HG02981 (cell line): ENCODE results near the gene KLKB1.
"Not testable (repeated sequence)": the region's sequence is repeated elsewhere in the genome, so short reads cannot be mapped to it uniquely, and the experiment has no call there.

Experiments
- ATAC-seq: cut with Tn5 transposase; IDR thresholded peaks from one replicate; pipeline ENCODE4 v1.9.1; 2021; ENCODE audit warnings: mild to moderate bottlenecking, moderate library complexity; ENCODE audit not compliant: unreplicated experiment

The KLKB1 gene

GRCh38 chr4:186264660-186265059 lies 37.4 kb downstream of the KLKB1 start:
- ATAC-seq: no peak

DNA sequence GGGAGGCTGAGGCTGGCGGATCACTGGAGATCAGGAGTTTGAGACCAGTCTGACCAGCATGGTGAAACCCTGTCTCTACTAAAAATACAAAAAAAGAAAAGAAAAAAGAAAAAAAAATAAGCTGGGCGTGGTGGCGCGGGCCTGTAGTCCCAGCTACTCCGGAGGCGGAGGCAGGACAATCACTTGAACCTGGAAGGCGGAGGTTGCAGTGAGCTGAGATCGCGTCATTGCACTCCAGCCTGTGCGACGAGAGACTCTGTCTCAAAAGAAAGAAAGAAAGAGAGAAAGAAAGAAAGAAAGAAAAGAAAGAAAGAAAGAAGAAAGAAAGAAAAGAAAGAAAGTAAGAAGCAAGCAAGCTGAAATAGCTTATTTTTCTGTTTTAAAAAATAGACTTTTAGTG lies 37.9 kb downstream of the KLKB1 start:
- ATAC-seq: not testable (repeated sequence)

DNA sequence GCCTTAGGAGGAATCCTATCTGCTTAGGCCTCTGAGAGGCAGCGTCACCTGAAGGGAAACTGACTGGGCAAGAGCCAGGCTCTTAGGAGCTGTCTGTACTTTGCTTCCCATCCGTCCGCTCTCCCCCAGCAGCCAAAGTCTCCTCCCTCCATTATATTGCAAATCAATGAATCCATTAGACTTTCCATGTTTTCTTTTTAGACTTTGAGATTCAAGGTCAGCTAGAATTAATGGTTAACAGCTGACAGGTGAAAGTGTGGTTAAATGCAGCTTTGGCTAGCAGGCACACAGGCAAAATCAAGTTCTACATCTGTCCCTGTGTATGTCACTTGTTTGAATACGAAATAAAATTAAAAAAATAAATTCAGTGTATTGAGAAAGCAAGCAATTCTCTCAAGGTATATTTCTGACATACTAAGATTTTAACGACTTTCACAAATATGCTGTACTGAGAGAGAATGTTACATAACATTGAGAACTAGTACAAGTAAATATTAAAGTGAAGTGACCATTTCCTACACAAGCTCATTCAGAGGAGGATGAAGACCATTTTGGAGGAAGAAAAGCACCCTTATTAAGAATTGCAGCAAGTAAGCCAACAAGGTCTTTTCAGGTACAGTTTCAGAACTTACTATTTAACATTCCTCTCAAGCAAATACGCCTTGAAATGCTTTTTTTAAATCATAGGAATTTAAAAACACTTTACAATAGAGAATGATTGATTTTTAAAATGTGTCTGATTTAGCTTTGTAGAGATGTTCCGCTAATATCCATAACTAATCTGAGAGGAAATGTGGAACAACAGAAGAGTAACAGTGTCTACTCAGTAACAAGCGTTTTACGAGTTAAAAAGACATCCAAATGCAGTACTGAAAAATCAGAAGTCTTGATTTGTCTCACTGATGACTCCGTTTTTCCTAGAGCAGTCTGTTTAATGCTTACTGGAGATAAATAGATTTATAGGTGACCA lies 38.7 kb downstream of the KLKB1 start, which contains the start of gene F11:
TSS of gene F11 (plus strand) at position 507 of the 970 bp plus-strand sequence. CDS start 948 bp downstream, outside the sequence.
- no peak for ATAC-seq

DNA sequence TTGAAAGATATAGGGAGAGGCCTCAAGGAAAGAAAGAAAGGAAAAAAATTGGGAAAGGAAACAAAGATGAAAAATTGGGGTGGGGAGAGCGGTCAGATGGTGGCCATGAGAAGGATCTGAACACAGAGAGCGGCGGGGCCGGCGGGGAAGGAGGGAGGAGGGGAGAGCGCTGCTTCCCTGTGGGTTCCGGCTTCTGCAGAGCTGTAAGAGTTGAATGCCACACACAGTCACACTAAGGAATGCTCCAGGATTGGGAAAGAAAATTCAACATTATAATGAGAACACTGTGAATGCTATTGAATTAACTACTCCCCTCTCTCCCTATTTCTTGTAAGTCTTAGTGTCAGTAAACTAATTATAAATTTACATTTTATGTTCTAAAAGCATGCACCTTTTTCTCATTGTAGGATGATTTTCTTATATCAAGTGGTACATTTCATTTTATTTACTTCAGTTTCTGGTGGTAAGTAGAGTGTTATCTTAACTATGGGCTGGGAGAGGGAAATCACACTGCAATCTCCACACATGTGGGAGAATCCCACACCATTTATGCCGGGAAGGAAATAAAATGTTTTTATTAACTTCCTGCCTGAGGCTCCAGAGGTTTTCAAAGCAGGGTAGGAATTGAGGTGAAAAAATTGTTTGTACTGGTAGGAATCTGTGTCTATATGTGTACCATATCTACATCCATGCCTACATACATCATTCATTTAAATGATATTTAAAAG lies 39.6 kb downstream of the KLKB1 start:
- ATAC-seq: no peak

DNA sequence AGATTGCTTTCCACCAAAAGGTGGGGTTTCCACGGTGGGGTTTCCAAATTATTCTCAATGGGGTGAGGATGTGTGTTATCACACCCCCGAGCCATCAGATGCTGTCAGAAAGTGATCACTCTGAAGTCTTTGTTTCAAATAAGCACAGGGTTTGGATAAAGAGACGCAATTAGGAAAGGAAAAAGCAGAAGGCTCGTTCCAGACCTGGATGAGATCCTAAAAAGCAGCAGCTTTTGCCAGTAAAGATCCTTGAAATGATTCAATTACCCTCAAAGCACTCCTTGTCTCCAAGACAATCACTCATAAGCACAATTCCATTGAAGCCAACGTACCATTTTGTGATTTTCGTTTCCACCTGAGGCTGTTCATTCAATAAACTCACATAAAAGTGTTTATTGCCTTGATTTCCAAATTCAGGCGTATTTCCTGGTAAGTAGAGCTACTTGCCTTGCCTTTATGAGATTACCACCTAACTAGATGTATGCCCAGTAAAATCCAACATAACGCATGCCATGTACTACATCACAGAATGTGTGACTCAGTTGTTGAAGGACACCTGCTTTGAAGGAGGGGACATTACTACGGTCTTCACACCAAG lies 43.9 kb downstream of the KLKB1 start:
- no peak for ATAC-seq

DNA sequence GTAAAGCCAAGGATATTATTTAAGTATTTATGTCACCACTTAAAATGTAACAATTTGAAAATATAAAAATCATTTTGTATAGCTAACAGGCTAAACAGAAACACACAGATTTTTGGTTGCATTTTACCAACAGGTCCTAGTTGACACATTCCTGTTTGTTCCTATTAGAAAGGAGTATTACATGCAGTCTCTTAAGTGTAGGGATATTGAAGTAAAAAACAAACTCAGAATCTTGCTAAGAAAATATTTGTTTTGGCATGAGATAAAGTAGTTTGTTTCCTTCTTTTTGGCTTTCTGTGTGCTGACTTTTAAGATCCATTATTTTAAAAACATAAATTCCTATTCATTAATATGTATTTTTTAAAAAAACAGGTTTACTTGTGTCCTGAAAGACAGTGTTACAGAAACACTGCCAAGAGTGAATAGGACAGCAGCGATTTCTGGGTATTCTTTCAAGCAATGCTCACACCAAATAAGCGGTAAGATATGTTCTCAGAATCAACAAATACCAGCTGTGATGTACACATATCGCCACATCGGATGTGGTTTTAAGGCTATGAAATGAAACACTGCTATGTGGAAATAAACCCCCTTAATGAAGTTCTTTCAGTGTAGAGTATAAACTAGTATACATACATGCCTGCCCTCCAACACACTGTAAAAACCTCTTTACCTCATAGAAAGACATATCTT lies 45.5 kb downstream of the KLKB1 start:
- no peak for ATAC-seq

GRCh38 chr4:186273392-186273789 lies 46.1 kb downstream of the KLKB1 start:
- ATAC-seq: not testable (repeated sequence)

DNA sequence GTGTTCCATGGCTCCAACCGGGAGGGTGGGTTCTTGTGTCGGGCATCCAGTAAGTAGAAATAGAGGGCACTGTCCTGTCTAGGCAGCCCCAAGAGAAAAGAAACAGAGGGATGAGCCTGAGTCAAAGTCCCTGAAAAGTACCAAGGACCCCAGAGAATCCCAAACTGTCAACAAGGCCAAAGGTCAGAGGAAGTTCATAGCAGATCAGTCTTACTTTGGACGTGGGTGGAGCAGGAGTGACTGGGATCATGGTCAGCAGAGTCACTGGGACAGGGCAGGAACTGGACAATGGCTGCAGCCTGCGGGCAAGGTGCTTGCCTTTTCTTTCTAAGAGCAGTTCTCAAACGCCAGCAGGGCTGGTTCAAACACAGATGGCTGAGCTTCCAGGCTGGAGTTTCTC lies 56.0 kb downstream of the KLKB1 start:
- no peak for ATAC-seq

GRCh38 chr4:186285147-186285546 lies 57.8 kb downstream of the KLKB1 start:
- no peak for ATAC-seq

GRCh38 chr4:186286581-186286980 lies 59.3 kb downstream of the KLKB1 start:
- ATAC-seq: no peak

GRCh38 chr4:186291256-186291890 lies 64.1 kb downstream of the KLKB1 start:
- no peak for ATAC-seq

DNA sequence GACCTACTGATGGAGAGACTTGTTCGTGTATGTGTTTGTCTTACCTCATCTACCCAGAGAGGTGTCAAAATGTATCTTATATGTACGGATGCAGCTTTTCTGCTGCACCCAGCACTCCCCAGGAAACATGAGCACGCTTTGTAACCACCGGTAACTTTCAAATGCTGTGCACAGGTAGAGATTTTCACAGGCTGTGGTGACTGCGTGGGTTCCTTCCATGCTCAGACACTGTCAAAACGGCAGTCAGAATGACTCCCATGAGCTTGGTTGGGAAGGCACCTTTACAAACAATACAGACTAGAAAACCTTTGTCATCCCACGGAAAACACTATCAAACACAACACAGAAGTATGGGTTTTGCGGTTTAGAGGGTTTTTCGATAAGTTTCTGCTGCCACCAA lies 66.9 kb downstream of the KLKB1 start:
- no peak for ATAC-seq

- ATAC-seq: no peak
These were observed 69.2 kb downstream of the KLKB1 start for GRCh38 chr4:186296481-186296880.

DNA sequence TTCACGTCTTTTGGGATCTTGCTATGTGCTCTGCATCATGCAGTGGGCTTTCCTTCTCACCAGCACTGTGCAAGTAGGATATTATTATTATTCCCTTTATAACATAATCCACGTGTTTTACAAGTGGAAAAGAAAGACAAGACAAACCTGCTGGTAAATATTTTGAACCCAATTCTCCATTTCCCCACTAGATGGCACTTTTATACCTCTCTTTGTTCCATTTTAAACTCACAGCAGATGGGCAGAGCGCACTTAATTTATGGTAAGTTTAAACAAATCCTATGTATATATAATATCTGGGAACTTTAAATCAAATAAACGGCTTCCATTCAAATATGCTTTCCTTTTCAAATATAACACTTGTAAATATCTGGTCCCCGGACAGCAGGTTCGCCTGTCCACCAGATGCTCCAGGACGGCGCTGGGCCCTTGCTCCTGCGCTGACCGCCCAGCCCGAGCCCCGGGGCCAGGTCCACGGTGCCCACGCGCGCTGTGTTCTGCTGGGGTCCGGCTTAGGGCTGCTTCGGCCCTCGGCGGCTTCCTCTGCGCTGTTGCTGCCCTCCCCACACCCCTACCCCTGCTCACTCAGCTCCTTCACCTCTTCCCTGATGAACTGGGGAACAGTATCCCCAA lies 69.8 kb downstream of the KLKB1 start:
- ATAC-seq: no peak

DNA sequence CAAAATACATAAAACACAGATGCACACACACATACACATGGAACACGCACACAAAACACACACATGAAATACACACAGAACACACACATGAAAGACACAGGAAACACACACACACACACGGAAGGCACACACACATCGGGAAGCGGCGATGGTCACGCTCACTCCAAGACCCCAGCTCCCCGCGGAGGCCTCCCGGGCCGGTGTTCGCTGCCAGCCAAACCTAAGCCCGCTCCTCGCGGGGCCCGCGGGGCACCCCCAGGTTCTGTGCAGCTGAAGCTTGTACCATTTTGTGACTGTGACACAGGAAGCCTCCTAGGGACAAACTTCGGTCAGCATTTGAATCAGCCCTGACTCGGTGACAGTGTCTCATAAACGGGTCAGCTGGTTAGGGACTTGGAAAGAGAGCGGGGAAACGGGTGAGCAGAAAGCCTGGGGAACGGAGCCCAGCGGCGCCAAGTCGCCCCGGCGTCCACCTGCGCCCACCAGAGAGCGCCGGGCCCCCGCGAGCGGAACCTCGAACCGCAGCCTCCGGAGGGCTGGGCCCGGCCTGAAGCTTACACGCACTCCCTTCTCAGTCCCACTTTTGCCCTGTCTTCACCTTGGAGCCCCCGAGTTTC lies 70.8 kb downstream of the KLKB1 start:
- ATAC-seq: no peak

DNA sequence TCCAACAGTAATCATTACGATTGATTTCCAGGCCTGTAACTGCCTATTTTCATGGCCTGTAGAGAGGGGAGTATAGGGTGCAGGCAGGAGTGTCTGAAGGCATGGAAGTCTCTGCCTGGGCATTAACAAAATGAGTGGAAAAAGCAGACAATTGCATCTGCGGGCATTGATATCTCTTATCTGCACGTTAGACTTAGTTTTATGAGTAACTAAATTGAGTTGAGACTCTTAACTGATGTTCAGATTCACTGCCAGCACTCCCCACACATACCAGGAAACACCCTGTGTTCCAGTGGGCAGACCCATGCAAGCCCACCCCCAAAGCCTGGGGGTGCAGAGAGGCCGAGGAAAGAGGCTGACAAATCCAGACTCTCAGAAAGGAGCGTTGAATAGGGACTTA lies 72.0 kb downstream of the KLKB1 start:
- no peak for ATAC-seq

GRCh38 chr4:186300659-186301390 lies 73.5 kb downstream of the KLKB1 start:
- ATAC-seq: no peak

DNA sequence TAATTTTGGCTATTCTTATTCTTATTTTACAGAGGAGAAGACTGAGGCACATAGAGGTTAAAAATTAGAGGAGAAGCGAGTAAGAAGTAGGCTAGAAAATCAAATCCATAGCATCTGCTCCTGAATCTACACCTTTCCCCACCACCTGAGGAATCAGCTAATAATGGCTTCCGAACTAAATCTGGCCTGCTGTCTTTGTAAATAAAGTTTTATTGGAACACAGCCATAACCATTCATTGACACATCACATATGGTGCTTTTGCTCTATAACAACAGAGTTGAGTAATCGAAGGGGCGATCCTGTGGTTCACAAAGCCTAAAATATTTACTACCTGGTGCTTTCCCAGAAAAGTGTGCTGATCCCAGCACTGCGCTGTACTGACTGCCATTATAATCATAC lies 76.9 kb downstream of the KLKB1 start:
- no peak for ATAC-seq
